H1 (cell line): Measurements from ENCODE around the gene RHOU. TPM values are rescaled to one million over a fixed set of nuclear protein-coding genes. Genes with fewer than 3 reads are reported as not detected.

ENCODE experiments used
- CTCF ChIA-PET: fragments of 300-600 bp; sonication (Branson Sonifier 250); formaldehyde crosslinking; loops from one replicate; lab custom pipeline; 2021; ENCODE audit not compliant: partially characterized antibody; lab: Charles Lee
- POLR2A ChIA-PET: fragments of 300-600 bp; sonication (Branson Sonifier 250); formaldehyde crosslinking; loops from one replicate; lab custom pipeline; 2021; ENCODE audit warnings: inconsistent platforms; ENCODE audit not compliant: partially characterized antibody; lab: Charles Lee
- DNase-seq, 2 experiments: peaks; one replicate each; pipeline versions ENCODE4 v3.0.0 to v3.0.0-alpha.2; 2010 to 2022; ENCODE audit warnings: low spot score in 2 of 2, low read depth in 1 of 2, mixed read lengths in 1 of 2
- FAIRE-seq: peaks from 2 replicates; lab custom pipeline; 2011; peaks lifted over from hg19 to GRCh38; lab: Jason Lieb, UNC
- H2AFZ ChIP-seq: 2 replicates; pipeline ENCODE4 v1.8.1; 2012; ENCODE audit warnings: low read length, inconsistent platforms
- H2AK5ac ChIP-seq: 2 replicates; pipeline ENCODE4 v1.6.1; 2013; ENCODE audit warnings: low read depth, low read length
- H2BK120ac ChIP-seq: replicated peaks from 2 replicates; pipeline ENCODE3; 2013; ENCODE audit warnings: low read depth, low read length, inconsistent platforms
- H2BK12ac ChIP-seq: 2 replicates; pipeline ENCODE4 v1.6.1; 2013; ENCODE audit warnings: low read depth, low read length
- H2BK15ac ChIP-seq: 2 replicates; pipeline ENCODE4 v1.6.1; 2013; ENCODE audit warnings: low read length
- H2BK20ac ChIP-seq: 2 replicates; pipeline ENCODE4 v1.6.1; 2013; ENCODE audit warnings: low read length
- H2BK5ac ChIP-seq: 2 replicates; pipeline ENCODE4 v1.6.1; 2013; ENCODE audit warnings: low read depth, low read length
- H3K14ac ChIP-seq: 2 replicates; pipeline ENCODE4 v1.6.1; 2013; ENCODE audit warnings: inconsistent platforms; ENCODE audit not compliant: insufficient read length
- H3K18ac ChIP-seq: 2 replicates; pipeline ENCODE4 v1.6.1; 2013; ENCODE audit warnings: low read length; ENCODE audit errors: extremely low read depth
- H3K23ac ChIP-seq: 2 replicates; pipeline ENCODE4 v1.6.1; 2013; ENCODE audit warnings: inconsistent platforms; ENCODE audit not compliant: insufficient read length
- H3K23me2 ChIP-seq: 2 replicates; pipeline ENCODE4 v1.6.1; 2013; ENCODE audit warnings: low read depth, low read length
- H3K27ac ChIP-seq: 2 replicates; pipeline ENCODE4 v1.6.1; 2011; ENCODE audit warnings: low read depth, low read length, inconsistent platforms
- H3K27me3 ChIP-seq, 4 experiments: replicated peaks in 1 of 4; 1 replicate in 1 of 4; 2 replicates in 3 of 4; pipeline versions ENCODE4 v1.6.1 to v1.8.1; 2011 to 2013; ENCODE audit warnings: low read length in 3 of 4, mild to moderate bottlenecking in 3 of 4, inconsistent platforms in 2 of 4, mixed read lengths in 2 of 4, moderate library complexity in 1 of 4; ENCODE audit not compliant: control insufficient read depth in 3 of 4, insufficient read depth in 3 of 4; ENCODE audit errors: extremely low read depth in 1 of 4
- H3K36me3 ChIP-seq, 4 experiments: 2 replicates each; pipeline versions ENCODE4 v1.6.1 to v1.8.1; 2011 to 2013; ENCODE audit warnings: mild to moderate bottlenecking in 4 of 4, low read length in 3 of 4, moderate library complexity in 2 of 4, control low read depth in 1 of 4, inconsistent platforms in 1 of 4; ENCODE audit not compliant: insufficient read depth in 4 of 4, control insufficient read depth in 2 of 4
- H3K4ac ChIP-seq: replicated peaks from 2 replicates; pipeline ENCODE3; 2013; ENCODE audit warnings: low read length, low read depth, mixed read lengths, inconsistent platforms; ENCODE audit not compliant: insufficient read length
- H3K4me1 ChIP-seq, 4 experiments: replicated peaks in 1 of 4; 1 replicate in 1 of 4; 2 replicates in 3 of 4; pipeline versions ENCODE4 v1.6.1 to v1.8.1; 2011 to 2013; ENCODE audit warnings: low read length in 3 of 4, inconsistent platforms in 2 of 4, mixed read lengths in 1 of 4; ENCODE audit not compliant: insufficient read depth in 4 of 4, control insufficient read depth in 3 of 4
- H3K4me2 ChIP-seq, 2 experiments: 2 replicates each; pipeline versions ENCODE4 v1.6.1 to v1.8.1; 2011 to 2013; ENCODE audit warnings: low read depth in 2 of 2, low read length in 2 of 2, control low read depth in 1 of 2, inconsistent platforms in 1 of 2, mild to moderate bottlenecking in 1 of 2; ENCODE audit not compliant: insufficient read depth in 1 of 2
- H3K4me3 ChIP-seq, 4 experiments: fragments of 200-600, 300-600 bp in 1 of 4; sonication (generic), shearing (Covaris generic), sonication (Bioruptor Twin) in 1 of 4; 2 replicates each; pipeline versions ENCODE4 v1.5.1 to v1.8.1; 2011 to 2016; ENCODE audit warnings: low read length in 4 of 4, low read depth in 3 of 4, control low read depth in 2 of 4, inconsistent platforms in 2 of 4, mild to moderate bottlenecking in 2 of 4, mixed read lengths in 1 of 4, moderate library complexity in 1 of 4; ENCODE audit not compliant: insufficient read depth in 2 of 4; ENCODE audit errors: extremely low read depth in 1 of 4
- H3K56ac ChIP-seq: replicated peaks from 2 replicates; pipeline ENCODE3; 2013; ENCODE audit warnings: low read depth, mild to moderate bottlenecking, mixed read lengths, low read length, inconsistent platforms; ENCODE audit not compliant: insufficient read length
- H3K79me1 ChIP-seq: 2 replicates; pipeline ENCODE4 v1.6.1; 2013; ENCODE audit warnings: low read depth, low read length, control low read depth
- H3K79me2 ChIP-seq, 2 experiments: 2 replicates each; pipeline versions ENCODE4 v1.6.1 to v1.8.1; 2012 to 2013; ENCODE audit warnings: low read length in 2 of 2, mild to moderate bottlenecking in 2 of 2, inconsistent platforms in 1 of 2; ENCODE audit not compliant: insufficient read depth in 2 of 2, control insufficient read depth in 1 of 2
- H3K9ac ChIP-seq, 4 experiments: replicated peaks in 1 of 4; 1 replicate in 1 of 4; 2 replicates in 3 of 4; pipeline versions ENCODE4 v1.6.1 to v1.8.1; 2011 to 2013; ENCODE audit warnings: low read depth in 3 of 4, low read length in 3 of 4, control low read depth in 2 of 4, mild to moderate bottlenecking in 2 of 4, moderate library complexity in 2 of 4, inconsistent platforms in 1 of 4; ENCODE audit errors: extremely low read depth in 1 of 4
- H3K9me3 ChIP-seq, 2 experiments: 2 replicates each; pipeline versions ENCODE4 v1.6.1 to v1.8.1; 2012 to 2013; ENCODE audit warnings: mild to moderate bottlenecking in 2 of 2, moderate library complexity in 2 of 2, control low read depth in 1 of 2, inconsistent platforms in 1 of 2, low read depth in 1 of 2, low read length in 1 of 2, mixed read lengths in 1 of 2; ENCODE audit not compliant: insufficient read depth in 2 of 2
- H4K20me1 ChIP-seq, 2 experiments: replicated peaks in 1 of 2; 2 replicates each; pipeline versions ENCODE3 to v1.8.1; 2011 to 2013; ENCODE audit warnings: inconsistent platforms in 2 of 2, low read length in 2 of 2, mild to moderate bottlenecking in 1 of 2; ENCODE audit not compliant: insufficient read depth in 2 of 2, control insufficient read depth in 1 of 2
- H4K5ac ChIP-seq: 2 replicates; pipeline ENCODE4 v1.6.1; 2013; ENCODE audit warnings: low read length, low read depth, mixed read lengths, inconsistent platforms; ENCODE audit not compliant: insufficient read length
- H4K8ac ChIP-seq: 2 replicates; pipeline ENCODE4 v1.8.0; 2013; ENCODE audit warnings: mild to moderate bottlenecking, moderate library complexity, low read length, inconsistent platforms; ENCODE audit not compliant: insufficient read depth; ENCODE audit errors: extremely low read depth
- H4K91ac ChIP-seq: replicated peaks from 2 replicates; pipeline ENCODE3; 2013; ENCODE audit warnings: low read length, mixed read lengths, inconsistent platforms; ENCODE audit not compliant: insufficient read length
- CBX5 ChIP-seq: fragments of 300-800, 300-1000 bp; sonication (generic); IDR thresholded peaks from 2 replicates; pipeline ENCODE4 v1.7.1; 2016; ENCODE audit warnings: antibody characterized with exemption, low read length, low read depth
- CTBP2 ChIP-seq: IDR thresholded peaks from 2 replicates; pipeline ENCODE4 v1.7.0; 2011; ENCODE audit warnings: borderline replicate concordance, mild to moderate bottlenecking, moderate library complexity, mixed read lengths, low read length; ENCODE audit not compliant: insufficient read depth, insufficient read length
- HDAC2 ChIP-seq, 2 experiments: fragments of 300-600 bp in 1 of 2; sonication (generic) in 1 of 2; IDR thresholded peaks; 2 replicates each; pipeline ENCODE4 v1.6.1; 2011 to 2012; ENCODE audit warnings: low read depth in 2 of 2, low read length in 2 of 2, mild to moderate bottlenecking in 2 of 2, moderate library complexity in 2 of 2, borderline replicate concordance in 1 of 2, inconsistent platforms in 1 of 2
- HDAC6 ChIP-seq: IDR thresholded peaks from one replicate; pipeline ENCODE4 v1.7.1; 2012; ENCODE audit warnings: low read depth, mild to moderate bottlenecking, inconsistent platforms, low read length, moderate library complexity
- RNF2 ChIP-seq: fragments of 200-900, 300-1000 bp; sonication (generic); IDR thresholded peaks from 2 replicates; pipeline ENCODE4 v1.7.1; 2016; ENCODE audit warnings: borderline replicate concordance, low read depth, mild to moderate bottlenecking, antibody characterized with exemption, low read length; ENCODE audit not compliant: poor library complexity, severe bottlenecking; ENCODE audit errors: missing control alignments
- SAP30 ChIP-seq: fragments of 300-600 bp; sonication (generic); IDR thresholded peaks from 2 replicates; pipeline ENCODE4 v1.7.1; 2012; ENCODE audit warnings: low read length, moderate library complexity, mild to moderate bottlenecking, inconsistent platforms; ENCODE audit not compliant: insufficient read depth, insufficient replicate concordance
- SP4 ChIP-seq: IDR thresholded peaks from 2 replicates; pipeline ENCODE4 v1.6.1; 2012; ENCODE audit warnings: low read length, inconsistent platforms
- TBP ChIP-seq: IDR thresholded peaks from 2 replicates; pipeline ENCODE4 v1.6.1; 2011; ENCODE audit warnings: low read depth, low read length, improper control_type of control experiment
- USF2 ChIP-seq: IDR thresholded peaks from 2 replicates; pipeline ENCODE4 v1.6.1; 2011; ENCODE audit warnings: low read length, improper control_type of control experiment
- WGBS, 2 experiments: shearing (Covaris generic) in 1 of 2; methylation state at CpG; one replicate each; pipeline versions ENCODE4 v1.1.6 to v1.1.7; 2013 to 2015; ENCODE audit warnings: low lambda C conversion rate in 2 of 2, mixed read lengths in 2 of 2, inconsistent platforms in 1 of 2, low coverage in 1 of 2, missing lambda C conversion rate in 1 of 2; ENCODE audit not compliant: insufficient replicate concordance in 2 of 2, insufficient coverage in 1 of 2, insufficient read length in 1 of 2; ENCODE audit errors: extremely low coverage in 1 of 2, missing lambda C conversion rate in 1 of 2; 5-methylcytosine and 5-hydroxymethylcytosine counted together
- polyA plus RNA-seq, 7 experiments: library from polyadenylated mRNA; depleted of rRNA in 3 of 7; stranded (reverse) in 5 of 7; unstranded in 2 of 7; fragments of >200 nt in 5 of 7; fragments of 200-250 nt in 2 of 7; gene quantifications; 1 replicate in 5 of 7; 2 replicates in 1 of 7; 4 replicates in 1 of 7; pipeline versions ENCODE4 v1.2.1 to v1.2.3, GENCODE V29; 2011 to 2013; ENCODE audit warnings: missing spikeins in 2 of 7, mixed read lengths in 2 of 7
- total RNA-seq: library from RNA; stranded (reverse); fragmentation: NEBNext Ultra II Directional; extraction: Animal tissue kit (Norgen Biotek cat#: 25700); gene quantifications from 2 replicates; pipeline ENCODE4 v1.2.1, GENCODE V29; 2021

The RHOU gene
- total and polyA plus RNA-seq, 2 of the 8 experiments (the other 6 are each of a cell fraction or from before 2014, with no cell fraction given) = 3.0 to 3.4 TPM

DNA sequence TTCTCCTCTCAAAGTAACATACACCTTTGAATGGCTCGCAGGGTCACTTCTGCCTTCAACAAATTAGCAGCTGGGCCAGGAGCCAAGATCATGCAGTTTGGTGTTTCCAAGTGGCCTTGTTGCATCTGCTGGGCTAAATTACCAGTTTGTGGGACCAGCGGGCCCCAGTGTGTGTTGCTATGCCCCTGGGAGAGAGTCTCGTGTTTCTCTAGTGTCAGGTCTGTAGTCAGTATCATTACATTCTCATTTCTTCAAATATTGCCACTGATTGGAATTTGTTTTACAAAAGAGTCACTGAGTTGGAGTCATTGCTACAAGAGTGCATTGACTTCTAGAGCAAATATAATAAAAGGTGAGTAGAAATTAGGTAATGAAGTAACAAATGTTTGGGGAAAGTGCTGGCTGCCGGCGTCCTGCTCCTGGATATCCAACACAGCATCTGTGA is 35.5 kb downstream of the RHOU start:
- POLR2A ChIA-PET = no interaction called here
- Histone ChIP-seq H2BK12ac (no peak overlapping the region), H2AK5ac (no peak overlapping the region), H3K14ac (no peak overlapping the region), H4K91ac (no peak overlapping the region), H3K4me1 (no peaks in the 10 kb centered on the region), H3K36me3 (no peaks in the 10 kb centered on the region), H4K20me1 (no peaks in the 10 kb centered on the region), H3K9ac (no peak overlapping the region), H3K27me3 (no peaks in the 10 kb centered on the region), H3K27ac (no peak overlapping the region), H4K5ac (no peak overlapping the region), H4K8ac (no peak overlapping the region), H3K4ac (no peak overlapping the region), H2BK5ac (no peak overlapping the region), H3K9me3 (peaks cover 0 to 3% of the 10 kb centered on the region in 2 experiments; a peak in 1 of 4 replicates), H3K23me2 (no peaks in the 10 kb centered on the region), H3K23ac (no peak overlapping the region), H2BK15ac (no peak overlapping the region), H2BK120ac (no peak overlapping the region), H3K4me2 (no peak overlapping the region), H3K18ac (no peak overlapping the region), H3K79me2 (no peaks in the 10 kb centered on the region), H2AFZ (no peak overlapping the region), H3K56ac (no peak overlapping the region), H2BK20ac (no peak overlapping the region), H3K4me3 (no peak overlapping the region), H3K79me1 (no peaks in the 10 kb centered on the region)
- TF ChIP-seq TBP (no peak), SP4 (no peak), CBX5 (no peak), HDAC6 (no peak), HDAC2 (IDR thresholded peaks at IDR 0.05; ENCODE audit: borderline replicate concordance in 1 of 2, low read depth in 2 of 2, low read length in 2 of 2) (no peak), CTBP2 (no peak), RNF2 (no peak), SAP30 (no peak), USF2 (no peak)
- CTCF ChIA-PET = no interaction called here
- DNase-seq (no peak), FAIRE-seq (no peak)
- WGBS, 2 experiments = 91% methylated on average over 5 of the region's 5 CpGs; no CpG with 5 or more reads in 1 of the 2 experiments
